K562 (cell line): ENCODE results near the gene MDC1. TPM values are rescaled to one million over a fixed set of nuclear protein-coding genes. Genes with fewer than 3 reads are reported as not detected.
A peak's percentile ranks its signal among the peaks of the same experiment; 100 is the strongest.

Experiments
- ATF6 ChIP-seq: sonication (generic); formaldehyde crosslinking; IDR thresholded peaks from 2 replicates; pipeline ENCODE4 v1.4.0; 2020; ENCODE audit warnings: mild to moderate bottlenecking, missing genetic modification reagents
- CGGBP1 ChIP-seq: fragments of 250-450 bp; sonication (Bioruptor Pico); IDR thresholded peaks from 2 replicates; pipeline ENCODE4 v1.9.0; 2021; ENCODE audit warnings: mild to moderate bottlenecking
- COPS2 ChIP-seq: fragments of 450-650 bp; conservative IDR thresholded peaks from 2 replicates; pipeline ENCODE4 v1.6.1; 2016; ENCODE audit warnings: mild to moderate bottlenecking, moderate library complexity
- CUX1 ChIP-seq: fragments of 200-800 bp; sonication (Bioruptor generic); IDR thresholded peaks from 2 replicates; pipeline ENCODE4 v1.6.1; 2016; ENCODE audit warnings: missing genetic modification characterization, missing compliant biosample characterization
- ESRRA ChIP-seq: fragments of 450-650 bp; IDR thresholded peaks from 2 replicates; pipeline ENCODE4 v1.6.1; 2014; ENCODE audit warnings: low read depth, mild to moderate bottlenecking, moderate library complexity, borderline replicate concordance
- FOXM1 ChIP-seq, 2 experiments: fragments of 450-650 bp in 1 of 2; sonication (generic) in 1 of 2; formaldehyde crosslinking in 1 of 2; IDR thresholded peaks; 2 replicates each; pipeline versions ENCODE4 v1.6.1 to v1.9.0; 2017 to 2022; ENCODE audit warnings: low read depth in 2 of 2, mild to moderate bottlenecking in 2 of 2, missing genetic modification reagents in 1 of 2, moderate library complexity in 1 of 2
- MAFG ChIP-seq: fragments of 450-650 bp; conservative IDR thresholded peaks from 2 replicates; pipeline ENCODE4 v1.6.1; 2016; ENCODE audit warnings: missing genetic modification characterization, missing compliant biosample characterization
- RNF2 ChIP-seq: sonication (generic); IDR thresholded peaks from 2 replicates; pipeline ENCODE4 v1.6.1; 2016
- SRSF1 ChIP-seq: fragments of 200-400 bp; formaldehyde crosslinking; IDR thresholded peaks from 2 replicates; pipeline ENCODE4 v1.6.1; 2017; ENCODE audit warnings: mild to moderate bottlenecking, low read depth, low read length, moderate library complexity
- TAF1 ChIP-seq: IDR thresholded peaks from 2 replicates; pipeline ENCODE4 v1.6.1; 2011; ENCODE audit warnings: mild to moderate bottlenecking, low read length, moderate library complexity; ENCODE audit not compliant: insufficient read depth, control insufficient read depth, severe bottlenecking; ENCODE audit errors: extremely low read depth
- XRCC5 ChIP-seq: fragments of 200-400 bp; formaldehyde crosslinking; IDR thresholded peaks from 2 replicates; pipeline ENCODE4 v1.6.1; 2017; ENCODE audit warnings: low read depth, mild to moderate bottlenecking, low read length
- ZNF518B ChIP-seq: fragments of 250-450 bp; sonication (Bioruptor Pico); IDR thresholded peaks from 2 replicates; pipeline ENCODE4 v1.5.0; 2021; ENCODE audit warnings: mild to moderate bottlenecking, moderate library complexity
- polyA plus RNA-seq, 8 experiments: library from polyadenylated mRNA; depleted of rRNA in 4 of 8; stranded (reverse) in 5 of 8; unstranded in 3 of 8; fragments of >200 nt; fragmentation: Nextera tagmentation in 2 of 8; fragmentation: Illumina TruSeq in 1 of 8; extraction: Ambion mirVana in 2 of 8; extraction: Trizol in 1 of 8; gene quantifications; 2 replicates each; pipeline versions ENCODE4 v1.2.1 to v1.2.3, GENCODE V29; 2011 to 2014; ENCODE audit warnings: inconsistent platforms in 1 of 8, missing spikeins in 1 of 8
- total RNA-seq, 7 experiments: library from RNA; depleted of rRNA in 6 of 7; stranded (reverse); fragments of >200 nt in 6 of 7; fragmentation: Illumina TruSeq in 2 of 7; extraction: Trizol in 2 of 7; gene quantifications; 2 replicates each; pipeline versions ENCODE4 v1.2.1 to v1.2.3, GENCODE V29; 2011 to 2021; ENCODE audit warnings: low replicate concordance in 1 of 7

The MDC1 gene
- total and polyA plus RNA-seq, 9 of the 15 experiments (the other 6 are each of a cell fraction or from before 2014, with no cell fraction given) = 8.2 to 114 (median 20.0) TPM

- TF ChIP-seq ATF6 (no peak), RNF2 (peak; percentile 40; the same call in 1 of the 2 replicates), ZNF518B (CRISPR knock-in tag) (no peak), CGGBP1 (CRISPR knock-in tag) (peak; percentile 56; the same call in 1 of the 2 replicates), COPS2 (no peak), FOXM1 (IDR thresholded peaks at IDR 0.05; ENCODE audit: low read depth) (no peak), FOXM1 (CRISPR knock-in tag; IDR thresholded peaks at IDR 0.05; ENCODE audit: low read depth) (no peak), XRCC5 (no peak), SRSF1 (no peak), MAFG (tag) (no peak), TAF1 (peak; percentile 52), CUX1 (CRISPR knock-in tag) (no peak), ESRRA (no peak)
Observed at GRCh38 chr6:30720738-30721197, 3.7 kb upstream of the MDC1 start (continued).
